Keratinocyte (primary cell): ENCODE measurements around the gene OR2AT4.

Experiments
- EZH2 ChIP-seq: IDR thresholded peaks from one replicate; pipeline ENCODE4 v1.6.1; 2012; ENCODE audit warnings: inconsistent platforms, mild to moderate bottlenecking, low read length, moderate library complexity
- TF ChIP-seq, protein P1 (sequence below), 3 experiments: IDR thresholded peaks in 1 of 3; conservative IDR thresholded peaks in 1 of 3; optimal IDR thresholded peaks in 1 of 3; 2 replicates in 2 of 3; 3 replicates in 1 of 3; pipeline versions ENCODE3 to v1.5.1; 2011; ENCODE audit warnings: low read length in 3 of 3, mild to moderate bottlenecking in 3 of 3, moderate library complexity in 2 of 3, control low read depth in 1 of 3, inconsistent platforms in 1 of 3; ENCODE audit not compliant: insufficient read depth in 2 of 3; ENCODE audit errors: extremely low read depth in 1 of 3

DNA sequence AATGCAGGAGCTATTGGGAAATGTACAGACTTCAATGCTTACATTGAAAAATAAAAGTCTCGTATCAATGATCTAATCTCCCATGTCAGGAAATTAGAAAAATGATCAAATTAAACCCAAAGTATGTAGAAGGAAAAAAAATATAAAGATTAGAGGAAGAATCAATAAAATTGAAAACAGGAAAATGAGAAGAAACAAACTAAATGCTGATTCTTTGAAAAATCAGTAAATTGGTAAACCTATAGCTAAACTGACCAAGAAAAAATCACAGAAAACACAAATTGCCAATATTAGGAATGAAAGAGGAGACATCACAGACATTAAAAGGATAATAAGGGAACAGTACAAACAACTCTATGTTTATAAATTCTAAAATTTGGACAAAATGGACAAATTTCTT, 11.8 kb downstream of the OR2AT4 start:
- TF ChIP-seq, protein P1, sequence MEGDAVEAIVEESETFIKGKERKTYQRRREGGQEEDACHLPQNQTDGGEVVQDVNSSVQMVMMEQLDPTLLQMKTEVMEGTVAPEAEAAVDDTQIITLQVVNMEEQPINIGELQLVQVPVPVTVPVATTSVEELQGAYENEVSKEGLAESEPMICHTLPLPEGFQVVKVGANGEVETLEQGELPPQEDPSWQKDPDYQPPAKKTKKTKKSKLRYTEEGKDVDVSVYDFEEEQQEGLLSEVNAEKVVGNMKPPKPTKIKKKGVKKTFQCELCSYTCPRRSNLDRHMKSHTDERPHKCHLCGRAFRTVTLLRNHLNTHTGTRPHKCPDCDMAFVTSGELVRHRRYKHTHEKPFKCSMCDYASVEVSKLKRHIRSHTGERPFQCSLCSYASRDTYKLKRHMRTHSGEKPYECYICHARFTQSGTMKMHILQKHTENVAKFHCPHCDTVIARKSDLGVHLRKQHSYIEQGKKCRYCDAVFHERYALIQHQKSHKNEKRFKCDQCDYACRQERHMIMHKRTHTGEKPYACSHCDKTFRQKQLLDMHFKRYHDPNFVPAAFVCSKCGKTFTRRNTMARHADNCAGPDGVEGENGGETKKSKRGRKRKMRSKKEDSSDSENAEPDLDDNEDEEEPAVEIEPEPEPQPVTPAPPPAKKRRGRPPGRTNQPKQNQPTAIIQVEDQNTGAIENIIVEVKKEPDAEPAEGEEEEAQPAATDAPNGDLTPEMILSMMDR (optimal IDR thresholded peaks at IDR 0.05 in 1 of 3, IDR thresholded peaks at IDR 0.05 in 1 of 3, conservative IDR thresholded peaks at IDR 0.05 in 1 of 3; ENCODE audit: extremely low read depth in 1 of 3, insufficient read depth in 2 of 3, low read length in 3 of 3): no peak
- TF ChIP-seq EZH2: no peak
